ENCODE results near the gene GPR89A.

GPR89A gene

DNA sequence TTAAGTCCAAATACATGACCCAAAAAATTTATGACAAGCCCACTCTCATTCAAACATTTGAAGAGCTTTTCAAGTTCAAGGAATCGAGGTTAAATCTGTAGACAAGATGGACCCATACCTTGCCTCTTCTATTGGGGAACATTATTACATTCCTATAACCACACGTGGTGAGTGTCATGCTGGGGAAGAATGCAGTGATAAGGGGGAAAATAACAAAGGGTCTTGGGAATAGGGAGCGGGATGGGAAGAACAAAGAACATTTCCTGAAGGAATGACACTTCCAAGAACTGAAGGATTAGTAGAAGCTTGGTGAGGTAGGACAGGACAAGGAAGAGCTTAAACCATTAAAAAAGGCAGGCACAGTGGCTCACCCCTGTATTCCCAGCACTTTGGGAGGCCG, 80.5 kb downstream of the GPR89A start:
- no peak for DNase-seq (ENCODE audit: low read depth, low spot score)
- H3K9ac ChIP-seq (ENCODE audit: insufficient read length, low read depth): no peak overlapping the region
- no peaks in the 10 kb centered on the region for H3K9me3 ChIP-seq (ENCODE audit: insufficient read depth, low read length)
- no peaks in the 10 kb centered on the region for H3K36me3 ChIP-seq (ENCODE audit: insufficient read depth, insufficient read length, low read length)
- no peaks in the 10 kb centered on the region for H3K27me3 ChIP-seq (ENCODE audit: insufficient read depth, insufficient read length)
- TF ChIP-seq SUZ12 (IDR thresholded peaks at IDR 0.05; ENCODE audit: extremely low read depth, insufficient read depth, insufficient read length): no peak
- no peak for TF ChIP-seq YY1 (IDR thresholded peaks at IDR 0.05; ENCODE audit: insufficient read depth, insufficient read length)
- TF ChIP-seq ZNF274 (IDR thresholded peaks at IDR 0.05; ENCODE audit: low read depth, low read length): no peak
- H3K4me3 ChIP-seq (ENCODE audit: insufficient read length, low read depth): no peak overlapping the region
- H3K4me1 ChIP-seq (ENCODE audit: insufficient read depth, insufficient read length): no peaks in the 10 kb centered on the region

DNA sequence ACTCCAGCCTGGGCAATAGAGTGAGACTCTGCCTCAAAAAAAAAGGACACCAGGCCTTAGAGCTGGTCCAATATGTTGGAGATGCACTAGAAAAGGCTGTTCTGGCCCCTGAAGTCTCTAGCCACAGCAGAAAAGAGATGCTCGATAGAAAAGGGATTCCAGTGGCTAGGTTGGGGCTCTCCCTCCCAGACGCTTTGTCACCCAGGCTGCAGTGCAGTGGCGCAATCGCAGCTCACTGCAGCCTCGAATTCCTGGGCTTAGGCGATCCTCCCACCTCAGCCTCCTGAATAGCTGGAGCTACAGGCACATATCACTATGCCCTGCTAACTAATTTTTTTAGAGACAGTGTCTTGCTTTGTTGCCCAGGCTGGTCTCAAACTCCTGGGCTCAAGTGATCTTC, 81.1 kb downstream of the GPR89A start:
- H3K9me3 ChIP-seq (ENCODE audit: insufficient read depth, low read length): no peaks in the 10 kb centered on the region
- H3K9ac ChIP-seq (ENCODE audit: insufficient read length, low read depth): no peak overlapping the region
- no peaks in the 10 kb centered on the region for H3K36me3 ChIP-seq (ENCODE audit: insufficient read depth, insufficient read length, low read length)
- H3K4me1 ChIP-seq (ENCODE audit: insufficient read depth, insufficient read length): no peaks in the 10 kb centered on the region
- DNase-seq (ENCODE audit: low read depth, low spot score): no peak
- no peaks in the 10 kb centered on the region for H3K27me3 ChIP-seq (ENCODE audit: insufficient read depth, insufficient read length)
- no peak overlapping the region for H3K4me3 ChIP-seq (ENCODE audit: insufficient read length, low read depth)
- TF ChIP-seq YY1 (IDR thresholded peaks at IDR 0.05; ENCODE audit: insufficient read depth, insufficient read length): no peak
- TF ChIP-seq SUZ12 (IDR thresholded peaks at IDR 0.05; ENCODE audit: extremely low read depth, insufficient read depth, insufficient read length): no peak
- no peak for TF ChIP-seq ZNF274 (IDR thresholded peaks at IDR 0.05; ENCODE audit: low read depth, low read length)

DNA sequence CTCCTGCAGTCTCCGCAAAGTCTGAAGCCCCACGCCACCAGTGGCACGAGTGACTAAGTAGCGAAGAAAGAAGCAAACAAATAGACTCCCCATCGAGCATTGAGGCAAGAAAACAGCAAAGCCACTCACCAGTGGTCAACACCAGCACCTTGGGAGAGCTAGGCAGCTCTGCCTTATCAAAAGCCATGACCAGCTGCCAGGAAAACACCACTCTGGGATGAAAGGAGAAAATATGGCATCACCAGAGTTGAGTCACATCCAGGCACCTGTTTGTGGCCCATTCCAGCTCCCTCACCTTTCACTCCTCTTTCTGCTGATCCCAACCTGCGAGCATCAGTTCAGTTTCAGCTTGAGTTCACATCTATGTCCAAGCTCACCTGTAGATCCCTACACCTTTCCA, 82.1 kb downstream of the GPR89A start:
- TF ChIP-seq ZNF274 (IDR thresholded peaks at IDR 0.05; ENCODE audit: low read depth, low read length) (no peak), YY1 (IDR thresholded peaks at IDR 0.05; ENCODE audit: insufficient read depth, insufficient read length) (no peak), SUZ12 (IDR thresholded peaks at IDR 0.05; ENCODE audit: extremely low read depth, insufficient read depth, insufficient read length) (no peak)
- DNase-seq (ENCODE audit: low read depth, low spot score): no peak
- Histone ChIP-seq H3K4me3 (ENCODE audit: insufficient read length, low read depth) (no peak overlapping the region), H3K27me3 (ENCODE audit: insufficient read depth, insufficient read length) (no peaks in the 10 kb centered on the region), H3K9ac (ENCODE audit: insufficient read length, low read depth) (no peak overlapping the region), H3K4me1 (ENCODE audit: insufficient read depth, insufficient read length) (no peaks in the 10 kb centered on the region), H3K36me3 (ENCODE audit: insufficient read depth, insufficient read length, low read length) (no peaks in the 10 kb centered on the region), H3K9me3 (ENCODE audit: insufficient read depth, low read length) (no peaks in the 10 kb centered on the region)

DNA sequence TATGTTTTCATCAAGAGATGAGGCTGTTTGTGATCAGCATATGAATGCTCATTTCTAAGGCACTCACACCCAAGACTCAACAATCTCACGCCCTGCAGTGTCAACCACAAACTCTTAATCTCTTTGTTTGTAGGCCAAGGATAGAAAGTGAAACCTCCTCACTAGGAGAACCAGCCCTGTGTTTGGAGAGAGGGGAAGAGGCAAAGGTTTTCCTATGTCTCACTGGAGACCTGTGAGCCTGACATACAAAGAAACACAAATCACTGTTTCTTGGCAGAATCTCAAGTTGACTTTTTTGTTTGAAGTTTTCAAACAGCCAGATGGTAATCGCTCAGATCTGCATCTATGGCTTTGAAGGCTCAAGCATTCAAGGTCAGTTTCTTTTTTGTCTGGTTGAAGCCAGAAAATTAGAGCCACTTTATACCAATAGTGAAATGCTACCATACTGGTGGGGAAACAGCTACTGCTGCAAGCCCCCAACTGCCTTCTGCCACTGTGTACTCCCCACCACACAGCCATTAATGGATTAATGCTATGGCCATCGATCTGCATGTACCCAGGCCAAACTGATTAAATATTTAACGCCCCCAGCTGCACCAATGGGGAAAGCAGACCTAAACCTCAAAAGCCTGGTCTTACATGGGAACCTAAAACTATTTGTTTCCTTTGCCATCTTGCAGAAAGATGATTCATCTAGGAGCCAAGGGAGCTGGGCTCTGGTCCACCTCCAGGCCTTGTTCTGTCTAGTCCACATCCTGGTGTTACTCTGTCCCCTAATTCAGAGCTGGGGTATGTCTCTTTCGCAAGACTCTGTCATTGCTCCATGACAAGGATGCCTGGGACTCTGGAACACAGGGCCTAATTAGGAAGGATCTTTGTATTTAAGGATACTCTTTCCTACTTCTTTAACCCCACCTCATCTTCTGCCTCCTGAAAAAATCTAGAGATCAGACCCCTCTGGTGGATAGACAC, 83.1 kb downstream of the GPR89A start:
- no peaks in the 10 kb centered on the region for H3K36me3 ChIP-seq (ENCODE audit: insufficient read depth, insufficient read length, low read length)
- no peaks in the 10 kb centered on the region for H3K9me3 ChIP-seq (ENCODE audit: insufficient read depth, low read length)
- no peak for TF ChIP-seq ZNF274 (IDR thresholded peaks at IDR 0.05; ENCODE audit: low read depth, low read length)
- TF ChIP-seq YY1 (IDR thresholded peaks at IDR 0.05; ENCODE audit: insufficient read depth, insufficient read length): no peak
- TF ChIP-seq SUZ12 (IDR thresholded peaks at IDR 0.05; ENCODE audit: extremely low read depth, insufficient read depth, insufficient read length): no peak
- H3K4me1 ChIP-seq (ENCODE audit: insufficient read depth, insufficient read length): no peaks in the 10 kb centered on the region
- H3K27me3 ChIP-seq (ENCODE audit: insufficient read depth, insufficient read length): peaks cover 3% of the 10 kb centered on the region
- no peak overlapping the region for H3K9ac ChIP-seq (ENCODE audit: insufficient read length, low read depth)
- DNase-seq (ENCODE audit: low read depth, low spot score): peak; percentile 23
- H3K4me3 ChIP-seq (ENCODE audit: insufficient read length, low read depth): no peak overlapping the region

DNA sequence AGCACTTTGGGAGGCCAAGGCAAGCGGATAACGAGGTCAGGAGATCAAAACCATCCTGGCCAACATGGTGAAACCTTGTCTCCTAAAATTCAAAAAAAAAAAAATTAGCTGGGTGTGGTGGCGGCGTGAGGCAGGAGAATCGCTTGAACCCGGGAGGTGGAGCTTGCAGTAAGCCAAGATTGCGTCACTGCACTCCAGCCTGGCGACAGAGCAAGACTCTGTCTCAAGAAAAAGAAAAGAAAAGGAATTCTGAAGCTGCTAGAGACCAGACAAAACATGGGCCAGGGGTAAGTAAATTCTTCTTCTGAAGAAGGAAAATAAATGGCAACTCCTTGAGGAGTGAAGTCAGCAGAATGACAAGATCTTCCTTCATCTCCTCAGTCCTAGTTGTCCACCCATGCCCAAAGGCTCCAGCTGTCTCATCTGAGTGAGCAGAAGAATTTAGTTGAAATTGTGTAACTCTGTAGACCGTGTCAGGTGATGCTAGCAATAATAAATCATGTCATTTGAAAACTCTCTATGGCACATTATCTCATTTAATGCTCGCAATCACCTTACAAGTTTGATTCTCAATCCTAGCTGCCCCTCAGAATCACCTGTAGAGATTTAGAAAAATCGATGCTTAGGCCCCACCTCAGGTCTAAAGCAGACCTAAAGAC, 85.1 kb downstream of the GPR89A start:
- H3K36me3 ChIP-seq (ENCODE audit: insufficient read depth, insufficient read length, low read length): no peaks in the 10 kb centered on the region
- DNase-seq (ENCODE audit: low read depth, low spot score): no peak
- H3K4me3 ChIP-seq (ENCODE audit: insufficient read length, low read depth): no peak overlapping the region
- no peak overlapping the region for H3K9ac ChIP-seq (ENCODE audit: insufficient read length, low read depth)
- TF ChIP-seq YY1 (IDR thresholded peaks at IDR 0.05; ENCODE audit: insufficient read depth, insufficient read length) (no peak), ZNF274 (IDR thresholded peaks at IDR 0.05; ENCODE audit: low read depth, low read length) (no peak), SUZ12 (IDR thresholded peaks at IDR 0.05; ENCODE audit: extremely low read depth, insufficient read depth, insufficient read length) (no peak)
- peaks cover 4% of the 10 kb centered on the region for H3K27me3 ChIP-seq (ENCODE audit: insufficient read depth, insufficient read length)
- no peaks in the 10 kb centered on the region for H3K4me1 ChIP-seq (ENCODE audit: insufficient read depth, insufficient read length)
- H3K9me3 ChIP-seq (ENCODE audit: insufficient read depth, low read length): no peaks in the 10 kb centered on the region

DNA sequence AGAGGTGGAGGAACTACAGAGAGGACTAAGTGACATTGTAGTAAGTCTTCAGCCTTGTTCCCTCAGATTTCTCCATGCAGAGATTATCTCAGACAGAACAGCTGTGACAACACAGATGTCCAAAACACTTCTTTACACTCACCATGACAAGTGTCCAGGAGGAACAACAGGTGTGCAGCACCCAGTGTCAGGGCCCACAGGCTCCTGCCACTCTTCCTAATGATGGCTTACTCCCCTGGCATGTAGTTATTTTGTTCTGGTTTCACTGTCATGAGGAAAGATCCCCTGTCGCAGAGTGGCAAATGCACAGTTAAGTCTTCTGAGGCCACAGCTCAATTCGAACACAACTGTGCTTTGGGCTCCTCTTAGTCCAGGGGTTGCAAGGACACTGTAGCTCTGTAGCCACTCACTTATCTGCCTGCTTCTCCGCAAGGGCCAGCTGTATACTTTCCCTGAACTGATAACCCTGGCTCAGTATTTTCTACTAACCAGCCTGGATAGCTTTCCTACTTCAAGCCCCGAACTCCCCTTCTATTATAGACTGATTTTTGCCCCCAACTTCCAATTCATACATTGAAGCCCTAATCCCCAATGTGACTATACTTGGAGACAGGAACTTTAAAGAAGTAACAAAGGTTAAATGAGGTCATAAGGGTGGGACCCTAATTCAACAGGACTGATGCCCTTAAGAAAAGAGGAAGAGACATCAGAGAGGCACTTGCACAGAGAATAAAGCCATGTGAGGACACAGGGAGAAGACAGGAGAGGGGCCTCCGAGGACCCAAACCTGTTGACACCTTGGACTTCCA, 88.2 kb downstream of the GPR89A start:
- H3K4me3 ChIP-seq (ENCODE audit: insufficient read length, low read depth): no peak overlapping the region
- H3K4me1 ChIP-seq (ENCODE audit: insufficient read depth, insufficient read length): no peaks in the 10 kb centered on the region
- no peaks in the 10 kb centered on the region for H3K36me3 ChIP-seq (ENCODE audit: insufficient read depth, insufficient read length, low read length)
- TF ChIP-seq YY1 (IDR thresholded peaks at IDR 0.05; ENCODE audit: insufficient read depth, insufficient read length) (no peak), ZNF274 (IDR thresholded peaks at IDR 0.05; ENCODE audit: low read depth, low read length) (no peak), SUZ12 (IDR thresholded peaks at IDR 0.05; ENCODE audit: extremely low read depth, insufficient read depth, insufficient read length) (no peak)
- peaks cover 7% of the 10 kb centered on the region for H3K27me3 ChIP-seq (ENCODE audit: insufficient read depth, insufficient read length)
- no peaks in the 10 kb centered on the region for H3K9me3 ChIP-seq (ENCODE audit: insufficient read depth, low read length)
- DNase-seq (ENCODE audit: low read depth, low spot score): no peak
- H3K9ac ChIP-seq (ENCODE audit: insufficient read length, low read depth): no peak overlapping the region

Data from NT2/D1 (cell line).